Epidermal melanocyte (primary cell): Measurements from ENCODE around the gene DCP1B.
"Not testable (repeated sequence)": the region's sequence is repeated elsewhere in the genome, so short reads cannot be mapped to it uniquely, and the experiment has no call there.

Experiments
- DNase-seq: peaks from one replicate; pipeline ENCODE4 v3.0.0; 2011; ENCODE audit warnings: low spot score; ENCODE audit not compliant: insufficient read length

The DCP1B gene

GRCh38 chr12:1977109-1977508 lies 27.1 kb downstream of the DCP1B start:
- no peak for DNase-seq

- no peak for DNase-seq
Measured at GRCh38 chr12:1974812-1975211, 29.4 kb downstream of the DCP1B start.

- no peak for DNase-seq
Measured at GRCh38 chr12:1972856-1973317, 31.4 kb downstream of the DCP1B start.

GRCh38 chr12:1972260-1972659 lies 32.0 kb downstream of the DCP1B start:
- no peak for DNase-seq

- no peak for DNase-seq
Measured at GRCh38 chr12:1970331-1970900, 33.8 kb downstream of the DCP1B start.

GRCh38 chr12:1966561-1967226 lies 37.6 kb downstream of the DCP1B start:
- DNase-seq: no peak

GRCh38 chr12:1965916-1966315 lies 38.3 kb downstream of the DCP1B start:
- DNase-seq: no peak

- DNase-seq: no peak
Measured at GRCh38 chr12:1962051-1963020, 41.9 kb downstream of the DCP1B start.

- DNase-seq: no peak
Measured at GRCh38 chr12:1956716-1957115, 47.5 kb downstream of the DCP1B start.

- no peak for DNase-seq
Measured at GRCh38 chr12:1949771-1950470, 54.3 kb downstream of the DCP1B start.

- no peak for DNase-seq
Measured at GRCh38 chr12:1948883-1949282, 55.4 kb downstream of the DCP1B start.

GRCh38 chr12:1947081-1947480 lies 57.2 kb downstream of the DCP1B start:
- DNase-seq: no peak

- no peak for DNase-seq
Measured at GRCh38 chr12:1946296-1946695, 58.0 kb downstream of the DCP1B start.

GRCh38 chr12:1945502-1945901 lies 58.8 kb downstream of the DCP1B start:
- DNase-seq: not testable (repeated sequence)

GRCh38 chr12:1939801-1940607 lies 64.3 kb downstream of the DCP1B start:
- peak; percentile 79 for DNase-seq

GRCh38 chr12:1939331-1939730 lies 64.9 kb downstream of the DCP1B start:
- DNase-seq: no peak

GRCh38 chr12:1937481-1938224 lies 66.6 kb downstream of the DCP1B start:
- DNase-seq: no peak

GRCh38 chr12:1936406-1937320 lies 67.6 kb downstream of the DCP1B start:
- no peak for DNase-seq
